ENCODE results near the gene LCP2. TPM values are rescaled to one million over a fixed set of nuclear protein-coding genes. Genes with fewer than 3 reads are reported as not detected.

Gene LCP2
- total RNA-seq, 1 experiment from 2014 or later: 0.36 TPM

DNA sequence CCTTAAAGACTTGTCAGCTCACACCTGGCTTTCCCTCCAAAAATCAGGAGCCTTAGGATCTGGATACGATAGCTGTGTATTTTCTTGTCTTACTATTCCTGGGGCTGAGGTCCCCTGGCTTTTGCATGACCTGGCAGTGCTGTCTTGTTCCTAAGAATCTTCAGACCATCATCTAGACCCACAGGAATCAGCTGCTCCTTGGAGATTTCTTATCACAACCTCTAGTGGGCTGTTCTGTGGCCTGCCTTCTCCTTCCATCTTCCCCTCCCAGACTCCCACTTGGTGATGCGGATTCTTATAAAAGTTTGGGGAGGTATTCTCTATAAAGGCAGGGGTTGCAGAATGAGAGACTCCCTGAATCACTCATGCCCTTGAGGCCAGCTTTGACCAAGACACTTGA is 21.4 kb downstream of the LCP2 start:
- no TSS peak for BruUV-seq (replicated peaks)
- no peak for TF ChIP-seq SIN3A (IDR thresholded peaks at IDR 0.05; ENCODE audit: borderline replicate concordance, insufficient read depth, low read depth, low read length)
- H3K27me3 ChIP-seq (ENCODE audit: control insufficient read depth, insufficient read depth, low read length): no peaks in the 10 kb centered on the region; the same call in 1 of the 2 replicates
- H3K36me3 ChIP-seq (ENCODE audit: control insufficient read depth, insufficient read depth, low read length): no peaks in the 10 kb centered on the region
- ChIA-PET CTCF (interaction anchor here (1.1 kb wide), 1 partner anchor 9 kb away, joined by 3 read pairs; no protein-coding TSS in a partner anchor), POLR2A (no interaction called here)
- H3K4me1 ChIP-seq (ENCODE audit: control insufficient read depth, insufficient read depth, low read length): no peaks in the 10 kb centered on the region
- intact Hi-C loops (cut with micrococcal nuclease; ENCODE audit: unreplicated experiment): no loop called here
- in situ Hi-C loops (cut with HindIII; ENCODE audit: low pct_unique_long_range_greater_than_20kb, low sequenced_read_pairs): no loop called here
- no peak overlapping the region for H3K4me3 ChIP-seq (ENCODE audit: low read depth in 2 of 2, low read length in 2 of 2)
- no peaks in the 10 kb centered on the region for H3K9me3 ChIP-seq (ENCODE audit: control insufficient read depth, insufficient read depth, low read depth, low read length)
- DNase-seq (ENCODE audit: low read depth, low spot score) (no peak), ATAC-seq (no peak)
- H3K27ac ChIP-seq (ENCODE audit: low read length): no peak overlapping the region

DNA sequence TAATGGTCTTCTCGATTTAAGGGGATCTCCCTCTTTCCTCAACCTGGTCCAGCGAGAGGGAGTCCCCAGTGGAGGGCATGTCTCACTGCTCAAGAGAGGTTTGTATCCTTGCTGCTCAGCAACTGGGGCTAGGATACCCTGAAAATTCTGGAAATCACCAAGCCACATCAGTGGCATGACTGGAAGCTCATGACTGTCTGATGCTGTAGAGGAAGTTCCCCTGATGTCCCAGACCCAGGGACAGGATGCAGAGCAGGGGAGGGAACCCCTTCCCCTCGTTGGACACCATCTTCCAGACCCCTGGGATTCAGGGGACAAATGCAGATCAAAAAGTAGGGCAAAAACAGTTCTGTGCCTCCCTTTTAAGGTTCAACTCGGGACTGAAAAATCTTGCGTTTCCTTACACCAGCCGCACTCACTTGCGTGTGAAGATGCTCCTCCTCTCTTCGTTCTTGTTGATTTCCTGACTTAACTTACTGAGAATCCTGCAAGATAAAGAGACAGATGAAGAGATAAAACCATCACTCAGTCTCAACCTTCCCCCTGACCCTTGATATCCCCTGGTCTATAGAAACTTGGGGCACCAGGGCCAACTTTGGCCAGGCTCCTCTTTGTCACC is 22.1 kb downstream of the LCP2 start:
- POLR2A ChIA-PET: no interaction called here
- intact Hi-C loops (cut with micrococcal nuclease; ENCODE audit: unreplicated experiment): no loop called here
- DNase-seq (ENCODE audit: low read depth, low spot score): no peak
- no TSS peak for BruUV-seq (replicated peaks)
- no peak for TF ChIP-seq SIN3A (IDR thresholded peaks at IDR 0.05; ENCODE audit: borderline replicate concordance, insufficient read depth, low read depth, low read length)
- no peak for TF ChIP-seq CTCF (IDR thresholded peaks at IDR 0.05)
- no peak for TF ChIP-seq POLR2AphosphoS5 (IDR thresholded peaks at IDR 0.05; ENCODE audit: low read depth, low read length)
- no peak for TF ChIP-seq TCF7L2 (IDR thresholded peaks at IDR 0.05; ENCODE audit: low read depth, low read length)
- TF ChIP-seq, protein P1, sequence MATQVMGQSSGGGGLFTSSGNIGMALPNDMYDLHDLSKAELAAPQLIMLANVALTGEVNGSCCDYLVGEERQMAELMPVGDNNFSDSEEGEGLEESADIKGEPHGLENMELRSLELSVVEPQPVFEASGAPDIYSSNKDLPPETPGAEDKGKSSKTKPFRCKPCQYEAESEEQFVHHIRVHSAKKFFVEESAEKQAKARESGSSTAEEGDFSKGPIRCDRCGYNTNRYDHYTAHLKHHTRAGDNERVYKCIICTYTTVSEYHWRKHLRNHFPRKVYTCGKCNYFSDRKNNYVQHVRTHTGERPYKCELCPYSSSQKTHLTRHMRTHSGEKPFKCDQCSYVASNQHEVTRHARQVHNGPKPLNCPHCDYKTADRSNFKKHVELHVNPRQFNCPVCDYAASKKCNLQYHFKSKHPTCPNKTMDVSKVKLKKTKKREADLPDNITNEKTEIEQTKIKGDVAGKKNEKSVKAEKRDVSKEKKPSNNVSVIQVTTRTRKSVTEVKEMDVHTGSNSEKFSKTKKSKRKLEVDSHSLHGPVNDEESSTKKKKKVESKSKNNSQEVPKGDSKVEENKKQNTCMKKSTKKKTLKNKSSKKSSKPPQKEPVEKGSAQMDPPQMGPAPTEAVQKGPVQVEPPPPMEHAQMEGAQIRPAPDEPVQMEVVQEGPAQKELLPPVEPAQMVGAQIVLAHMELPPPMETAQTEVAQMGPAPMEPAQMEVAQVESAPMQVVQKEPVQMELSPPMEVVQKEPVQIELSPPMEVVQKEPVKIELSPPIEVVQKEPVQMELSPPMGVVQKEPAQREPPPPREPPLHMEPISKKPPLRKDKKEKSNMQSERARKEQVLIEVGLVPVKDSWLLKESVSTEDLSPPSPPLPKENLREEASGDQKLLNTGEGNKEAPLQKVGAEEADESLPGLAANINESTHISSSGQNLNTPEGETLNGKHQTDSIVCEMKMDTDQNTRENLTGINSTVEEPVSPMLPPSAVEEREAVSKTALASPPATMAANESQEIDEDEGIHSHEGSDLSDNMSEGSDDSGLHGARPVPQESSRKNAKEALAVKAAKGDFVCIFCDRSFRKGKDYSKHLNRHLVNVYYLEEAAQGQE (IDR thresholded peaks at IDR 0.05; ENCODE audit: insufficient read depth in 1 of 2, low read depth in 2 of 2, low read length in 1 of 2): no peak
- Histone ChIP-seq H3K4me3 (ENCODE audit: low read depth in 2 of 2, low read length in 2 of 2) (no peak overlapping the region), H3K9me3 (ENCODE audit: control insufficient read depth, insufficient read depth, low read depth, low read length) (no peaks in the 10 kb centered on the region), H3K4me1 (ENCODE audit: control insufficient read depth, insufficient read depth, low read length) (no peaks in the 10 kb centered on the region), H3K27ac (ENCODE audit: low read length) (no peak overlapping the region), H3K36me3 (ENCODE audit: control insufficient read depth, insufficient read depth, low read length) (no peaks in the 10 kb centered on the region), H3K27me3 (ENCODE audit: control insufficient read depth, insufficient read depth, low read length) (no peaks in the 10 kb centered on the region; the same call in 1 of the 2 replicates)
- in situ Hi-C loops (cut with HindIII; ENCODE audit: low pct_unique_long_range_greater_than_20kb, low sequenced_read_pairs): no loop called here
- CTCF ChIA-PET: no interaction called here
- no peak for ATAC-seq

Measured in Panc1 (cell line).